GM19351 (cell line): ENCODE measurements around the gene RASA3.
"Not testable (repeated sequence)": the region's sequence is repeated elsewhere in the genome, so short reads cannot be mapped to it uniquely, and the experiment has no call there.

Experiments used
- ATAC-seq: cut with Tn5 transposase; IDR thresholded peaks from one replicate; pipeline ENCODE4 v1.9.1; 2021; ENCODE audit warnings: mild to moderate bottlenecking, moderate library complexity; ENCODE audit not compliant: unreplicated experiment

The RASA3 gene

GRCh38 chr13:114155926-114156883 lies 23.8 kb upstream of the RASA3 start:
- no peak for ATAC-seq

- no peak for ATAC-seq
Measured at GRCh38 chr13:114155320-114155719, 22.9 kb upstream of the RASA3 start.

DNA sequence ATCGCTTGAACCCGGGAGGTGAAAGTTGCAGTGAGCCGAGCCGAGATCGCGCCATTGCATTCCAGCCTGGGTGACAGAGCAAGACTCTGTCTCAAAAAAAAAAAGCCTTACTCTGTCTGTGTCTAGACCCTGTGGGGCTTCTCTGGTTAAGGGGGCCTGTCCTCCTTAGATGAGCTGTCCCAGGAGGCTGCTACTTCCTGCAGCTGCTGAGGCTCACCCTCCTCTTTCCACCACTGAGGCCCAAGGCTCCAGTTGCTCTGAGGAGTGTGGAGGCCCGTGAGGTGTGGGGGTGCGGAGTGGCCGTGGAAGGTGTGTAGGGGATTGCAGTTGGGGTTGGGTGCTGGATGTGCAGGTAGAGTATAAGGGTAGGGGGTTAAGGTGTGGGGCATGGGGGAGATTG lies 22.1 kb upstream of the RASA3 start:
- no peak for ATAC-seq

DNA sequence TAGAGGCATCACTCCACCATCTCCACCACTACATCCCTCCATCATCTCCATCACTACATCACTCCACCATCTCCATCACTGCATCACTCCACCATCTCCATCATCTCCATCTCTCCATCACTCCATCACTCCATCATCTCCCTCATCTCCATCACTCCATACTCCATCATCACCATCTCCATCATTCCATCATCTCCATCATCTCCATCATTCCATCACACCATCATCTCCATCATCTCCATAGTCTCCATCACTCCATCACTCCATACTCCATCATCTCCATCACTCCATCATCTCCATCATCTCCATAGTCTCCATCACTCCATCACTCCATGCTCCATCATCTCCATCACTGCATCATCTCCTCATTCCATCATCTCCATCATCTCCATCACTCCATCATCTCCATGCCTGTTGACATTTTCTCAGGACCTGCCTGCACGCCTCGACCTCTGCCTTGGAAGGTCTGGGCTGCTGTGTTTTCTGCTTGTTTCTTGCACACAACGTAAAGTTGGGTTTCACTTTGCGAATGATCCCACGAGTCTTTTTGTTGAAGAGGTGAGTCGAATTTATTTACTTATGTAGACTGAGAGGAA lies 21.2 kb upstream of the RASA3 start:
- no peak for ATAC-seq

DNA sequence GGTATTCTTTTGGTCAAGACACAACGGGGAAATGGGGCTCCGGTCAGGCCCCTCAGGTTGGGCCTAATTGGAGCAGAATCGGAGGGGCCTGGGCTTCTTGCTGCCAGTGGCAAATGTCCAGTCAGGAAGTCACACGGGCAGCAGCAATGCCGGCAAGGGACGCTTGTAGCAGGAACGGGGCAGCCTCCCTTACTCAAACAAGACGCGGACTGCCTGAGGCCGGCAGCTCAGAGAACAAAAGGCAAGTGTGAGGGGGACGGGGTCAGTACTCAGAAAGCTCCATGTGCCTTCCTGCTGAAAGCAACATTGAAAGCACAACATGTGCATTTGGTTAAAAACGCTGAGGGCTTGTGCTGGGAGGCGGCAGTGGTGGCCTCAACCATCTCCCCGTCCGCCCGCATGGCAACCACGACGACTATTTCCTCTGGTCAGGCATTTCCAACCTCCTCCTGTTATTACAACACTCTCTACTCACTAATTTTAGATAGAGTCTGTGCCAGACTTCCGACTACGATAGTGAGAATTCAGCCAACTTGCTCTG lies 20.5 kb upstream of the RASA3 start:
- no peak for ATAC-seq

DNA sequence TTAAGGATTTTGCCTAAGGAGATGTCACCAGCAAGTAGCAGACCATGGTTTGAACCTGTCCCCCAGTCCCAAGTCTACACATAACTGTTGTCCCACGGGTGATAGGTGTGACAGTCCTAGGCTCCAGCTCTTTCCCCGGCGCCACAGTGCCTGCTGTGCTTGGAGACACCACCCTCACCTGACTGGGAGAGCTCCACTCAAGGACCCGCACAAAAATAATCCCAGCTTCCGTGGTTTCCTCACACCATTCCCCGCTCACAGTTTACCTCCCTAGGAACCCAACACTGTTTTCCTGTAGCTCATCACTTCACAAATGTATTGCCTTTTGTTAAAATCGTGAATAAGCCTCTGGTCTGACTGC lies 19.8 kb upstream of the RASA3 start:
- ATAC-seq, result no peak

- no peak for ATAC-seq
Measured at GRCh38 chr13:114151565-114152284, 19.3 kb upstream of the RASA3 start.

- no peak for ATAC-seq
Measured at GRCh38 chr13:114151031-114151430, 18.6 kb upstream of the RASA3 start.

DNA sequence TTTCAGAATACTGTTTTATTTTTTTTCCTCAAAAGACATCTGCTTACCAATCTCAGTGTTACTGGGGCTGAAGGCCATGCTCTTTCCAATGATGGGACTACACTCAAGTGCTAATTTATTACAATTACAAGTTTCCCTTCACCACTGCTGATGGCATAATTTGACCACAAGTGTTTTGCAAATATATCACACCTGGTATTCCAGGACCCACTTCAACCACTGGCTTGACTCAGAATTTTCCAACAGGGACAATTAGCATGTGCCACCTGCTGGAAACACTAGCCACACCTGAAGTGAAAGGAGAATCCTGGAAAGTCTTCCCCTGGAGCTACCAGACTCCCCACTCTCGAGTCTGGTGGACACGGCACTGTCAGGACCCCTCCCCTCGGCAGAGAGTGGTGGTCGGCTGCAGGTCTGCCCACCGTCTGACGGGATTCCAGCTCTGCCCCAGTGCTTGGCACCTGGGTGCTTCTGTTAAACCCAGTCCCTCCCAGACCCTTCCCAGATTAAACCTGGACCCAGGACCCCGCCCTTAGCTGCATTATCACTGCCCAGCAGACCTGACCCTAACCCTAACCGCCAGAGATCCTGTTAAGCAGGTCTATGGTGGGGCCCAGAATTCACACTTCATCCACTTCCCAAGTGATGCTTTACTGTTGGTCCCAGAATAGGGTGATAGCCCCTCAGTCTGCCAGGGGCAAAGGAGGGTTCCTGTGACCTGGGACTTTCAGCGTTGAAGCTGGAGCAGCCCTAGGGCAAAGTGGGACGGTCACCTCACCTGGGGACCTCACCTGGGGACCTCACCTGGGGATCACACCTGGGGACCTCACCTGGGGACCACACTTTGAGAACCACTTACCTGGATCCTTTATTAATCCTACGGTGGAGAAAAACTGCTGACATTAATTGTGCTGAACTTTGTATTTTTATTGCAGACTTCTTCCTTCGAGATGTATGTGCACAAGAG lies 17.6 kb upstream of the RASA3 start:
- no peak for ATAC-seq

- ATAC-seq, result not testable (repeated sequence)
Measured at GRCh38 chr13:114148886-114149285, 16.5 kb upstream of the RASA3 start.

DNA sequence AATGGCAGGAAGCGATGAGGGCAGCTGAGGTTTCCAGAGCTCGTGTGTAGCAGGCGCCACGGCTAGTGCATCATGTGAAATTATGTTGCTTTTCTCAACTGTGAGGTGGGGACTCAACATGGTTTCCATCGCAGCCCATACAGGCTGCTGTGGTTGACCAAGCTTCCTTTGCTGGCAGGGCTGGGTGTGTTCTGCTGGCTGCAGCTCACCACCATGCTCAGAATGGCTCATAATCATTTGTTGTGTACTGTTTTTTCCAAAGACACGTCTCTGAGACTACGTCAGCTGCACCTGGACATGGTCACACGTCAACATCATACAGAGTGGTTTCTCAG lies 16.1 kb upstream of the RASA3 start:
- peak; percentile 85 for ATAC-seq

DNA sequence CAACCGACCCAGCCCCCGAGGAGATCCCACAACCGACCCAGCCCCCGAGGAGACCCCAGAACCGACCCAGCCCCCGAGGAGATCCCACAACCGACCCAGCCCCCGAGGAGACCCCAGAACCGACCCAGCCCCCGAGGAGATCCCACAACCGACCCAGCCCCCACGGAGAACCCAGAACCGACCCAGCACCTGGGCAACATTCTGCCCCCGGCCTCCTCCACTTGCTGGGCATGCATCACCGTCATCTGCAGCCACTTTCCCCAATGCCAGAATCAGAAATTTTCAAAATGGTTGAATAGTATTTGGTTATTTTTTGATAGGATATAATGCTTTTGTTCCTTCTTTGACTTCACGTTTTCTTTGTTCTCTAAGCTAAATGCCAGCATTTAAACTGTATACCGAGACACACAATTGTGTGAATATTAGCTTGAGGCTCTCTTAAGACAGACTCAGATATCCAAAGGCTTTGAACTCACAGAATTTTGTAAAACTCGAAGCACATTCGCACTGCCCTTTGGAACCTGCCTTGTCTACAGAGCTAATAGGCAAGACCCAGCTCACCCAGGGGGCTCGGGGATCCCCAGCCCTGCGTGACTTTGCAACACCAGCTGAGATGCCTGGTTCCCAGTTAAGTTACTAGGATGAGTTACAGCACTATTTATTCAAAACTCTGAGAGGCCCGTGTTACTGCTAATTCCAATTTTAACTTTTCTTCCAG lies 15.5 kb upstream of the RASA3 start:
- peak; percentile 14 for ATAC-seq

DNA sequence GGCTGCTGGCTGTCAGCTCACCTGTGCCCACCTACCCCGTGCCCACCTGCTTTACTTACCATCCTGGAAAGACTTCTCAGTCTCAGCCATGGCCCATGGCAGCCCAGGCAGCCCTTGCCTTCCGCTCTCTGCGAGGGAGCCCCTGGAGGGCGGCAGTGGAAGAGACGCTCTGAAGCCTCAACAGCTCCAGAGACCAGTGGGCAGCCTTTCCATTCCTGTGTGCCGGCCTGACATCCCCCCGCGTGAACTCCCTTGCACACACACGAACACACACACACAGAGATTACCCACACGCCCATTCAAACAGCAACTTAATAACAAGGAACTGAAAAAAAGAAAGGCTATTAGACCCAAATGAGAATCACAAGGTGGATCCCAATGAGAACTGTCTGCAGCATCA lies 14.2 kb upstream of the RASA3 start:
- ATAC-seq, result no peak

- ATAC-seq, result no peak
Measured at GRCh38 chr13:114146173-114146572, 13.8 kb upstream of the RASA3 start.

DNA sequence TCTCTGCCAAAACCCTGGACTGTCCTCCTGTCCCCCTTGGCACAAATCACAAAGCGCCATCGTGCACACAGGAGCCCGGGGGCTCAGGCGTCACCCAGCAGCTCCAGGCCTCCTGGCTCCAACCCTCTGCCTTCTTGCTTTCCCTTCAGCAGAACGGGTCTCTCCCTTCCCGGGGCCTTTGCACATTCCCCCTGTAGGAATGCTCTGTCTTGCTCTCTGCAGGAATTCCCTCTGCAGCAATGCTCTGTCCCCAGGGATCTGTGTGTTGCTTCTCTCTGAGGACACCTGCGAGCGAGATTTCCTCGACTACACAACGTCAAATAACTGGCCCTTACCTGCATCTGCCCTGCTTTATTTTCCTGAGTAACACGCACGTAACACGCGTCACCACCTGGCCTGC lies 13.3 kb upstream of the RASA3 start:
- no peak for ATAC-seq

- no peak for ATAC-seq
Measured at GRCh38 chr13:114145256-114145655, 12.8 kb upstream of the RASA3 start.

DNA sequence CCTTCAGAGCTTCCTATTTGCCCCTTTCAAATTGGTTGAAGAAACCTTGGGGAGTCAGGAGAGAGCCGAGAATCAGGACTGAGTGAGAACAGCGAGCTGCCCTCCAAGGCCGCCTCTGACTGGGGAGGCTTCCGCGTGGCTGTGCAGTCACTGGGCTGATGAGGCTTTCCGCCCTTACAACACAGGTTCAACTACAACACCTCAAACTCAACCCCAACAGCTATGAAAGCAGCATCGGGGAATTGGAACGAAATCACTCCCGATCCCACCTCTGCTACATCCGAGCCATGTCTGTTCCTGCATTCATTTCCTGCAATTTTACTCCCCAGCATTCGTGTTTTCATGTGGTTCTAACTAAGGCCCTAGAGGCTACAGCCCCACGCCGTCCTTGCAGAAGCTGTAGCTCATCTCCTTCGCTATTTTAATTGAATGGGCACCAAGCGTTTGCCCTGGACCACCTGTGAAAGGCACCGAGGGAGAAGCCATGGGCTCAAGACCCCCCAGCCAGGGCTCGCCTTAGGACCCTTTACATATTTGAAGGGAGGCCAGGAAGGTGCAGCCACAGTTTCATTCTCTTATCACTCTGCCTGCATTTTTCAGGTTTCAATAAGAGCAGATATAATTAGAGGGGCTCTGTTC lies 12.3 kb upstream of the RASA3 start:
- no peak for ATAC-seq

DNA sequence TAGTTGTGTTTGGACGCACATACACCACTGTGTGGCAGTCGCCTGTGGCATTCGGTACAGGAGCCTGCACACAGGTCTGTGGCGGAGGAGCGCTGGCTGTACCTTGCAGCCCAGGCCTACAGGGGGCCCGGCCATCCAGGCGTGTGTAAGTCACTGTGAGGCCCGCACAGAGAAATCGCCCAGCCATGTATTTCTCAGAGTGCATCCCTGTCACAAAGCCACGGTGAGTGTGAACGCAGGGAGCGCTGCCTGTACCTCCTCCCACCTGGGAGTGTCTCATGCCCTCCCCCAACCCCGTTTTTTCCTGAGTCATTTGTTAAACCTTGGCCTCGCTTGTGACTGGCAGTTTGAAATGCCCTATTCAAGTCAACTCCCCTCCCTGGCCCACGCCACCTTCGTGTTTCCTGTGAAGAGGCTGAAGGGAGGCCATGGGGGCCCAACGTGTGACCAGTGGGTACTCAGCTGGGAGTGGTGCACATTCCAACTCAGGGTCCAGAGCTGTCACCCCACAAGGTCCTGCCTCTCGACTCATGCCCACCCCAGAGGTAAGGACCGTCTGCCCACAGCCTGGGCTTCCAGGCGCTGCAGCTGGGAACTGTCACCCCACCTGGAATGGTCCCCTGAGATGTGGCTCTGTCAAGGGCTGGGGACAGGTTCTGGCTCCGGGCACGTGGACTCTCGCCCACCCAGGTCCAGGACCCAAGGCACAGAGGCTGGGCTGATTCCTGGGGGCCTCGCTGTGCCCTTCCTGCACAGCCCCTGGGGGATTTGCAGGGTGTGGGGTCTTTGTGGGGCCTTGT lies 11.6 kb upstream of the RASA3 start:
- peak; percentile 50 for ATAC-seq
